Medulla oblongata (tissue), 1 donor: ENCODE results near the gene ADAD2.
"Not testable (repeated sequence)": the region's sequence is repeated elsewhere in the genome, so short reads cannot be mapped to it uniquely, and the experiment has no call there.

ENCODE experiments used
- DNase-seq: peaks from one replicate; pipeline ENCODE4 v3.0.0-alpha.2; 2015; ENCODE audit errors: extremely low spot score

ADAD2 gene

DNA sequence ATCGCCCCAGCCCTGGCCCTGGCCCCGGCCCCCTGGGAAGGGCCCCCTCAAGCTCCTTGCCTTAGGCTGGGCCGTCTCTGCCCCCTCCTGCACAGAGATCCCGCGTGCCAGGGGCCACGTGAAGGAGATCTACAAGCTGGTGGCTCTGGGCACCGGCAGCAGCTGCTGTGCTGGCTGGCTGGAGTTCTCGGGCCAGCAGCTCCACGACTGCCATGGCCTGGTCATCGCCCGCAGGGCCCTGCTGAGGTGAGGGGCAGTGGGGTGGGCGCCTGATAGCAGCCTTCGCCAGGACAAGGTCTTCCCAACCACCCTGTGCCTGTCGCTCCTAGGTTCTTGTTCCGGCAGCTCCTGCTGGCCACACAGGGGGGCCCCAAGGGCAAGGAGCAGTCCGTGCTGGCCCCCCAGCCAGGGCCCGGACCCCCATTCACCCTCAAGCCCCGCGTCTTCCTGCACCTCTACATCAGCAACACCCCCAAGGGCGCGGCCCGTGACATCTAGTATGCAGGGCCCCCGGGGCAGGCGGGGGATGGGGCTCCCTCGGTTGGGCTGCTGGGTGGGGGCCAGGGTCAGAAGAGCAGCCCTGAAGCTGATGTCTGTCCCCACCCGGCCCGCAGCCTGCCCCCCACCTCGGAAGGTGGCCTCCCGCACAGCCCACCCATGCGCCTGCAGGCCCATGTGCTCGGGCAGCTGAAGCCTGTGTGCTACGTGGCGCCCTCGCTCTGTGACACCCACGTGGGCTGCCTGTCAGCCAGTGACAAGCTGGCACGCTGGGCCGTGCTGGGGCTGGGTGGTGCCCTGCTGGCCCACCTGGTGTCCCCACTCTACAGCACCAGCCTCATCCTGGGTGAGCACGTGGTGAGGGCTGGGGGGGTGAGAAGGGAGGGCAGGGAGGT, 4.5 kb downstream of the ADAD2 start:
- no peak for DNase-seq

DNA sequence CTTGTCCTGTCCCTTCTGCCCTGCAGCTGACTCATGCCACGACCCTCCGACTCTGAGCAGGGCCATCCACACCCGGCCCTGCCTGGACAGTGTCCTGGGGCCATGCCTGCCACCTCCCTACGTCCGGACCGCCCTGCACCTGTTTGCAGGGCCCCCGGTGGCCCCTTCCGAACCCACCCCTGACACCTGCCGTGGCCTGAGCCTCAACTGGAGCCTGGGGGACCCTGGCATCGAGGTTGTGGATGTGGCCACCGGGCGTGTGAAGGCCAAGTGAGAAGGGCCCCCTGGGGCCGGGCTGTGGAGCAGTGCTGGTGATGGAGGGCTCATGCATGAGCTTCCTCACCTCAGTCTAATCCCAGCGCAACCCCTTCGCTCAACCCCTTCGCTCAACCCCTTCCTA, 5.1 kb downstream of the ADAD2 start:
- no peak for DNase-seq

DNA sequence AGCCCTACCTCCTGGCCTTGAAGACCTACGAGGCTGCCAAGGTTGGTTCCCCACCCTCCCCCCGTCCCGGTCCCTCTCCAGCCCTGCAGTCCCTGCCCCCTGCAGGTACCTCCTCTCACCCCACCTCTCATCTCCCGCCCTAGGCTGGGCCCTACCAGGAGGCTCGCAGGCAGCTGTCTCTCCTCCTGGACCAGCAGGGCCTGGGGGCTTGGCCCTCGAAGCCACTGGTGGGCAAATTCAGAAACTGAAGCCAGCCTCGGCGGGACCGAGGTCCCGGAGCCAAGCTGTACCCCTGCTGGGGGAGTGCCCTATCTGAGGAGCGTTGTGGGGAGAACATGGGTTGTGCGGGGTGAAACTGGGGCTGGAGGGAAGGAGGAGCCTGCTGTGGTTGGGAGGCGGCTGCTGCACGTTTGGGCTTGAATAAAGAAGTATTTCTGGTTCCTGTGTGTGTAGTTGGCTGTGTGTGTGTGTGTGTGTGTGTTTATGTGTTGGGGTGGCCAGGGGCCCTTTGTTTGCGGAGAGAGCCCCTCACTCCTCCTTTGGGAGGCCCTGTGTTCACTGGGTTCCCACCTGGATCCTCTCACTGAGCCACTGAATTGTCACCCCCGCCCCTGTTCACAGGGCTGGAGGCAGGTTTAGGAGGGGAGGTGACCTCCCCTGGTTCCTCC, 5.9 kb downstream of the ADAD2 start:
- DNase-seq, result no peak

DNA sequence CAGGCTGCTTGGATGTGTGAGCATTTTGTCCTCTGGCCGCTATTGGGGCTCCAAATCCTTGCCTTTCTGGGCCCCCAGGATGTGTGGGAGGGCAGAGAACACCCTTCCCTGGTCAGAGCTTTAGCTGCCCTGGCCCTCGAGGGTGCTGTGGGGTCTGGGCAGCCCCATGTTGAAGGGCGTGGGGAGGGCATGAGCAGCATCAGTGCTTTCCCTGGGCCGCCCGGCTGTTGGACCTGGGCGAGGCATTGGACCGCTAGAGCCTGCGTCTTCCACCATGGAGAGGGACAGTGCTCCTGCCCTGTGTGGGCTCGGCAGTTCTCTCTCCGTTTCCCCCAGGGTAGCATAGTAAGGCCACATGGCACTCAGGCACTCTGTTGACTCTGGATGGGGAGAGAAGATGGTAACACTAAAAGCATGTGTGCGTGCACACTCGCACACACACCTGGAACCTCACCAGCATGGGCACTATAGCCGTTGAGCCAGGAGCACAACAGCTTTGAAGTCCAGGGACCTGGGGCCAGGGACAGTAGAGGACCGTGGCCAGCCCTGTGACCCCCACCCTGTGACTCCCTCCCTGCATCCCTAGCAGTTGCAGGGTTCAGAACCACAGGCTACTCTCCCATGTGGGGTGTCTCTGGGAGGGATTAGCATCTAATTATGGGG, 6.6 kb downstream of the ADAD2 start:
- no peak for DNase-seq

DNA sequence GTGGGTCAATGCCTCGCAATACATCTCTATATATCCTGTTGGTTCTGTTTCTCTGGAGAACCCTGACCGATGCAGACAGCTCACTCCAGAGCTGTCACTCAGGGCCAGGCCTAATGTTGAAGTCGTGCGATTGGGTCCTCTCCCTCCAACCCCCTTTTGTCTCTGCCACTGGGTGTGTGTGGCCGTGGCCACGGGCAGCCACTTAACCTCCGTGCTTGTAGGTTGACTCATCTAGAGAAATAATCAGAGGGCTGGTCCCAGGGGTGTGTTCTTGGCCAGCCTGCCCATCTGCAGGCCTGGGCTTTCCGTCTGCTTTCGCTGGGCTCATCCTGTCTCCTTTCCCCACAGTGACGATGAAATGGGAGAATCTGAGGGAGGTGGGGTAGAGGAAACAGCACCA, 7.4 kb downstream of the ADAD2 start:
- no peak for DNase-seq

DNA sequence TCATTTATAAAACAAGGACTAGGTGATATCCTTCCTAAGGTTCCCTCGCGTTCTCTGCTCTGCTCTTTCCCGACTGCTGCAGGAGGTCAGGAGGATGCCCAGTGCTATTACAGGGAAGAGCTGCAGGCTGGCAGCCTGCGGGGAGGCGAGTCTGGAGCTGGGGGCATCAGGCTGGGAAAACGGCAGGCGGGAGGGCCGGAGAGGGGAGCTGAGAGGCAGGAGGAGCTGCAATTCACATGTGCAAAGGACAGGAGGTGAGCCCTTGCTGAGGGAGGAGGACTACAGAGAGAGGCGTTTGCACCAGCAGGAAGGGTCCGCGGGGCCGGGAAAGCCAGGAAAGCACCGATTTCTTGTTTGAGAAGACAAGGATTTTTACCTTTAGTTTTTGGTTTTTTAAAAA, 8.1 kb downstream of the ADAD2 start:
- no peak for DNase-seq

DNA sequence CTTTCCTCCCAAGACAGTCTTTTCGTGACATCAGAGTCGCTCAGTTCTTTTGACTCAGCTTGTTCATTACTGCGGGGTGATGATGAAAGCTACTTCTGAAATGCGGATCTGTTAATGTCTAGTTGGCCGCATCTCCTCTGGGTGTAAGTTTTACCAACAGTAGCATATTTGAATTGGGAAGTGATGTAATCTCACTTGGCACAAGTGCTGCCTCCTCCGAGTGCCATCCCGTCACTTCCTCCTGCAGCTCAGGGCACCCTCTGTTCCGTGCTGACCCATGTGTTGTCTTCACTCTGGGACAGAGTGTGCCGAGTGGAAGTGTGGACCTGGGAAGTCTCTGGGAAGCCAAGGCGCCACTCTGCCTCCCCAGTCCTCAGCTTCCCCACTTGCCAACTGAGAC, 8.9 kb downstream of the ADAD2 start:
- peak; percentile 60 for DNase-seq

DNA sequence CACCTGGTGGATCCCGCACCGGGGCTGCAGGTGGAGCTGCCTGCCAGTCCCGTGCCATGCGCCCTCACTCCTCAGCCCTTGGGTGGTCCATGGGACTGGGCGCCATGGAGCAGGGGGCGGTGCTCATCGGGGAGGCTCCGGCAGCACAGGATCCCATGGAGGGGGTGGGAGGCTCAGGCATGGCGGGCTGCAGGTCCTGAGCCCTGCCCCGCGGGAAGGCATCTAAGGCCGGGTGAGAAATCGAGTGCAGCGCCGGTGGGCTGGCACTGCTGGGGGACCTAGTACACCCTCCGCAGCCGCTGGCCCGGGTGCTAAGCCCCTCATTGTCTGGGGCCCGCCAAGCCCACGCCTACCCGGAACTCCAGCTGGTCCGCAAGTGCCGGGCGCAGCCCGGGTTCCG, 13.6 kb downstream of the ADAD2 start:
- not testable (repeated sequence) for DNase-seq

DNA sequence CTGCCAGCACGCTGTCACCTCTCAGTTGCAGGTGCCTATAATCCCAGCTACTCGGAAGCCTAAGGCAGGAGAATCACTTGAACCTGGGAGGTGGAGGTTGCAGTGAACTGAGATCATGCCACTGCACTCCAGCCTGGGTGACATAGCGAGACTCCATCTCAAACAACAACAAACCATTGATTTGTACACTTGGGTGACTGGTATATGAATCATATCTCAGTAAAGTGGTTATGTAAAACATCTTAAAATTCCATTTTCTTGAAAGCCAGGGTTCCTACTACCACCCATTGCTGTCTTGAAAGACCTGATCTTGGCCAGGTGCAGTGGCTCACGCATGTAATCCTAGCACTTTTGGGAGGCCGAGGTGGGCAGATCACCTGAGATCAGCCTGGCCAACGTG, 14.2 kb downstream of the ADAD2 start:
- DNase-seq, result not testable (repeated sequence)

DNA sequence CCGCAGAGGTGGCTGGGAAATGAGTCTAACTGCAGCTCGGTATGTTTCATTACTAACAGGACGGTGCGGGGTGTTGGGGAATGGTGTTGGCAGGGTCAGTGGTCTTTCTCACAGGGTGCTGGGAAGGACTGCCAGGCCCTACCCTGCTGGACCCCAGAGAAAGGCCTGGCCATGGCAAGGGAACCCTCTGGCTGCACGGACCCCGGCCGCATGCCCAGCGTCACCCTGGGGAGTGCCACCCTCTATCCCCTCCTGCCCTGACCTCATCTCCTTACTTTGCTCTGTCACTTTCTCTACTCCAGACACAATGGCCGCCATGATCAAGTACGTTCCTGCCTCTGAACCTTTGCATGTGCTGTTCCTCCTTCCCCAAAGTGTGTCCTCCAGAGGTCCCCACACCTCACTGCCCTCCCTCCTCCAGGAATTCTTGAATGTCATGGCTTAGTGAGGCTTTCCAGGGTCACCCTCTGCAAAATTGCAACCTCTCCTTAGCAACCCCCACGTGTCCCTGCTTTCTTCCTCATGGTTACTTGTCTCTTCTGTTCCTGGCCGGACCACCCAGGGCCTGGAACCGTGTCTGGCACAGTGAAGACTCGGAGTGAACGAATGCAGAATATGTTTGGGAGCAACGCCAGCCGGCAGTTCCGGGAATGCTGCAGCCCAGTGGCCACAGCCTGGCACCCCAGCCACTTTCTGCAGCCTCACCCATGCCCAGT, 15.2 kb downstream of the ADAD2 start:
- DNase-seq, result no peak

DNA sequence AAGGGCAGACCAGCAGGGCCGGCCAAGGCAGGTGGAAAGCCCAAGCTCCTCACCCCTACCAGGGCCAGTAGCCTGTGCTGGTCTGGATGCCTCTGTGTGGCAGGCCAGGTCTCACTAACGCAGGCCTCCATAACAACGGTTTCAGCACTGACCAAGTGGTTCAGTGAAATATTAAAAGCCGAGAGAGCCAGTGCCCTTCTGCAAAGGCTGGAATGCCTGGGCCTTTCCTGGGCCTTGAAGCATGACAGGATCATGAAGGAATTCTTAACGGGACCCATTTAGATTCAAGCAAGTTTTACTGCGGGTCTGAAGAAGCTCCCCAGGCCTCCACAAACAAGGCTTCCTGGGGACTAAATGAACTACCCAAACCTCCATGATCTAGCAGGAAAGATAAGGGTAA, 16.3 kb downstream of the ADAD2 start:
- no peak for DNase-seq

DNA sequence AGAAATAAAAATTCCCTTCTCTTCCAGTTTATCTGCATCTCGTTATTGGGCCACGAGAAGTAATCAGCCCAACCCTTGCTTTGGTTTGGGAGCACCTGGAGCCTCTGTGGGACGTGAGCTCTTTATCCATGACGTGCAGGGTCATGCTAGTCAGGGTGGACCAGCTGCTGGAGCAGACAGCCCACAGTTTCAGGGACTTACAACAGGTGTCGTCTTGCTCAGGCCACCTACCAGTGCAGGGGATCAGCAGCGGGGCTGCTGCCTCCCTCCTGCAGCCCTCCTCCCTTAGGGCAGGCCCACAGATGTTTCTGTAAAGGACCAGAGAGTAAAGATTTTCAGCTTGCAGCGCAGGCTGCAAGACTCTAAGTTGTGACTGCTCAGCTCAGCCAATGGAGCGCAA, 16.9 kb downstream of the ADAD2 start:
- no peak for DNase-seq

DNA sequence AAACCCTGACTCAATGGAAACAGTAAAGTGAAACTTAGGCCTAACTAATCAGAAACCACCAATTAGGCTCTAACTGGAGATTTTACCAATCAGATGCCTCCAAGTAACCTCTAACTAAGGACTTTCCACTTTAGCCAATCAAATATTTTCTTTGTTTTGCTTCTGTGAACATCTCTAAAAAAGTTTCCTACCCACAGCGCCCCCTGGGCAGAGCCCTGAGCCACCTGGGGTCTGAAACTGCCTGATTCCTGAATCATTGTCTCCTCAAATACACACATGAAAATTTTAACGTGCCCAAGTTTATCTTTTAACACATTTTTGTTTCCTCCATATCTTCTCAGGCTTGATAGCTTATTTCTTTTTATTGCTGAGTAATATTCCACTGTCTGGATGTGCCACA, 19.0 kb downstream of the ADAD2 start:
- no peak for DNase-seq

DNA sequence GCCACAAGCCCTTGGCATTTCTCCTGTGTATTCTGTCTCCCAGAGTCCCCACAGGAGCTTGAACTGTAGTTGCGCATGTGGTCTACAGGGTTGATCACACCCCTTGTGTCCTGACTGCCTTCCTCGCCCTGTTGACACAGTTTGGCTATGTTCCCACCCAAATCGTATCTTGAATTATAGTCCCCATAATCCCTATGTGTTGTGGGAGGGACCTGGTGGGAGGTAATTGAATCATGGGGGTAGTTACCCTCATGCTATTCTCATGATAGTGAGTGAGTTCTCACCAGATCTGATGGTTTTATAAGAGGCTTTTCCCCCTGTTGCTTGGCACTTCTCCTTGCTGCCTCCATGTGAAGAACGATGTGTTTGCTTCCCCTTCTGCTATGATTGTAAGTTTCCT, 21.2 kb downstream of the ADAD2 start:
- DNase-seq, result no peak

DNA sequence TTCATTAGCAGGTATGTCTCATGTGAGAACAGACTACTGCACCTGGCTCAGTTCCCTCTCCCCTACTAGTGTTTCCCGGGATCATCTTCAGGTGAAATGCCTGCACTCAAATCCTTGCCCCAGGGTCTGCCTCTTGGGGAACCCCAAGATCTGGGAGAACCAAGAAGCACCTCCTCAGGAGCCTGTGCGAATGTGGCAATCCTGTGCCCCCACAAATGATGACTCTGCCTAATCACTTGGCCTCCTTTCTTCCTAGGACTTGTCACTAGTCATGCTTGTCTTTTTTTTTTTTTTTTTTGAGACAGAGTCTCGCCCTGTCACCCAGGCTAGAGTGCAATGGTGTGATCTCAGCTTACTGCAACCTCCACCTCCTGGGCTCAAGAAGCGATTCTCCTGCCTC, 21.7 kb downstream of the ADAD2 start:
- DNase-seq, result no peak

DNA sequence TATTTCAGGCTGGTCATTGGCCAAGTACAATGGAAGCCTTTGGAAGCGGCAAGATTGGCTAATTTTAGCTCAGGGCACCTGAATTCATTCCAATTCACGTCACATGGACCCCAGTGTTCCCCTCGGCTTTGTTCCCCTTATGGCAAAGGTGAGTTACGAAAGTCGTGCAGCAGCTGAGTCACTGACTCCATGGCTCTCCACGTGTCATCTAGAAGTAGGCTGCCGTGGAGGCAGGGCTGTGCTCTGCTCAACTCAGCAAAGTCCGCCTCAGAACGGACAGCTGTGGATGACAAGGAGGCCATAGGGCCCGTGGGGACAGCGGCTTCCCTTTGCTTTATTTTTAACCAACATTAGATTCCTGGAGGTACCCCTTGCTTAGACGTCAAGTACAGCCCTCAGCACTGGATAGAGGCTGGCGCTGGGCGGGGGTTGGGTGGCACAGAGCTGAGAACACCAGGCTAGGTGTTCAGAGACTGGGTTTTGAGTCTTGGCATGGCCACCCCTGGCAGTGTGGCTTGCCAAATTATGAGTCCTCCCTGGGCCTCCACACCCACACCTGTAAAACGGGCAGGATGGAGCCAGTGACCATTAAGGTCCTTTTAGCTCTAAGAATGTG, 23.6 kb downstream of the ADAD2 start:
- no peak for DNase-seq

DNA sequence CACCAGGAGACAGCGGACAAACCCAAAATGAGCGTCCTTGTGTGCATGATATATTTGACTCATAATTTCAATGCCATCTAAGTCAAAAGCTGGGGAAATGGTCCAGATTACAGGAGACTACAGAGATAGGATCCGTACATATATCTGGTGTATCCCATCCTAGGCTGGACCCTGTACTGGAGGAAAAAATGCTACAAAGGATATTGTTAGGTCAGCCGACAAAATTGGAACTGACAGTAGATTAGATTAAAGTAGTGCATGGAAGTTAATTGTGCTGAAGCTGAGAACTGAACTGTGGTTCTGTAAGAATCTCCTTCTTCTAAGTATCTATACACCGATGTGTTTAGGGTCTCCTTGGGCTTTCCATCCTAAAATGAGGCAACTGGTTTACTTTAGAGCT, 24.6 kb downstream of the ADAD2 start:
- DNase-seq, result no peak

DNA sequence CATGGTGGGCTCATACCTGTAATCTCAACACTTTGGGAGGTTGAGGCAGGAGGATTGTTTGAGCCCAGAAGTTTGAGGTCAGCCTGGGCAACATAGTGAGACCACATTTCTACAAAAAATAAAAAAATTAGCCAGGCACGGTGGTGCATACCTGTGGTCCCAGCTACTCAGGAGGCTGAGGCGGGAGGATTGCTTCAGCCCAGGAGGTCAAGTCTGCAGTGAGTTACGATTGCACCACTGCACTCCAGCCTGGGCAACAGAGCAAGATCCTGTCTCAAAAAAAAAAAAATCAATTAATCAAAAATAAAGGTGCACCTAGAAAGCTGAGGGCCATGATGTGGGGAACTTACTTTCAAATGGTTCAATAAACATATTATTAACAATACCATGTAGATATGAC, 25.2 kb downstream of the ADAD2 start:
- DNase-seq, result not testable (repeated sequence)

DNA sequence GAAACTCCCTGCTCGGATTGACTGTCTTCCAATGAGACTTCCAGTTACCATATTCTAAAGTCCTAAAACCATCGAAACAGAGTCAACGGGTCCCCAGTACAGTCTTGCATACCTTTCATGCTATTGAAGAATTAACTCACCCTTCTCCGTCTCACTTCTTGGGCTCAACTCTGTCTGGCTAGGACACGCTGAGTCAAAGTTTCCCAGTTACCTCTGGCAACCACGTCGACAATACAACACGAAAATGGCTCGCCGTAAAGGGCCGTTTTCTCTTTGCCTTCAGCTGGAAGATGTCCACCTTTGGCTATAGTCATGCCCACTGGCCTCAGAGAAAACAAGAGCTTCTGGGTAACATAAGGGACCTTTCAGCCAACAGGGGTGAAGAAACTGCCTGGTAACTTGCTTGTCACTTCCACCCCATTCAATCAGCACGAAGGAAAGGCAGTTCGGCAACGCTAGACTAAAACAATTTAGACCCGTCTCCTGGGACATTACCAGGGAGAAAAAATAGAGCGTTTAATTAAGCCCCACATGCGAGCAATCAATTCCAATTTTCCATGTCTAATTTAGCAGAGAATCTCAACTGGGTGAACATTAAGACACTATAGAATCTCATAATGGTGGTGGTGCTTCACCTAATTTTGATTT, 27.3 kb downstream of the ADAD2 start:
- no peak for DNase-seq

DNA sequence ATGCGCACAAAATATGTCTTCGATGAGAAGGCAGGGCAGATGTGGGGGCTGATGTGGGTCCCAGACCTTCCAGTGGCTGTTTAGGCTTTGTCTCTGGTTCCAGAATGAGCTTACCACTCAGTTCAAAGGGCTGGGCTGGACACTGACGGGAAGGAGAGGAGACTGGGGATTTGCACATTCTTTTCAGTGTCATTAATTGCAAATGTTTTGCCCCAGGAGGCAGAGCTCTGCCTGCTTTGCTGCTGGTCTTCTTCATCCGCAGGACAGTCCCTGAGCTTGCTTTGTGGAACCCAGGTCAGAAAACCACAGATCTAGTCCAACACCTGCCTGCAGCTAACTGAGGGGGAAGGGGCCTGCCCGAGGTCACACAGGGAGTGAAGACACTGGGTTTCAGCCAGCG, 28.0 kb downstream of the ADAD2 start:
- no peak for DNase-seq

DNA sequence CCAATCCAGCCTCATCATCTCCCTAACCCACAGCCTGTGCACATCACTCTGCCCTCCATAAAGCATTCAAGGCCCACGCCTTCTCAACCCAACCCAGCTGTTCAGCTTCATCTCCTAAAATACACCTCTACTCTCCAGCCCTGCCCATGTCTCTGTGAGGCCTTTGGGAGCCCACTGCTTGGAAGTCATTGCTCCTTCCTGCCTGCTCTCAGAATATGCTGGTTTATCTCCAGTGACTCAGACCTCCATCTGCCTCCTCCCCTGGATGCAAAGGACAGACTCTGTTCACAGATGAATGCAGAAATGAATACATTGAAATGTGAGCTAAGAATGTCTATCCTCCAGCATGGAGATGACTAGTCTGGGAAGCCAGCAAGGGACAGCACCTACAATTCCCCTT, 29.9 kb downstream of the ADAD2 start:
- no peak for DNase-seq
